Astrocyte (in vitro differentiated cells and primary cell): ENCODE results near the gene LMOD3.

Experiments used
- CTCF ChIP-seq: IDR thresholded peaks from 2 replicates; pipeline ENCODE4 v1.5.1; 2011; ENCODE audit warnings: low read depth, mild to moderate bottlenecking, inconsistent platforms, low read length, moderate library complexity; ENCODE audit not compliant: insufficient read depth
- EZH2 ChIP-seq: IDR thresholded peaks from 2 replicates; pipeline ENCODE4 v1.6.1; 2012; ENCODE audit warnings: mild to moderate bottlenecking, low read length, inconsistent platforms; ENCODE audit not compliant: insufficient read depth

GRCh38 chr3:69160525-69160924 is 38.1 kb upstream of the LMOD3 start:
- TF ChIP-seq CTCF (no peak), EZH2 (no peak)
